Inferior parietal cortex (tissue), 1 donor: Measurements from ENCODE around the gene RNF187.
"Not testable (repeated sequence)": the region's sequence is repeated elsewhere in the genome, so short reads cannot be mapped to it uniquely, and the experiment has no call there.

Experiments used
- DNase-seq: peaks from one replicate; pipeline ENCODE4 v3.0.0-alpha.2; 2016; ENCODE audit errors: extremely low spot score

Gene RNF187

GRCh38 chr1:228459091-228459993 lies 27.8 kb upstream of the RNF187 start:
- DNase-seq, result peak; percentile 66

GRCh38 chr1:228460821-228461220 lies 26.4 kb upstream of the RNF187 start:
- no peak for DNase-seq

DNA sequence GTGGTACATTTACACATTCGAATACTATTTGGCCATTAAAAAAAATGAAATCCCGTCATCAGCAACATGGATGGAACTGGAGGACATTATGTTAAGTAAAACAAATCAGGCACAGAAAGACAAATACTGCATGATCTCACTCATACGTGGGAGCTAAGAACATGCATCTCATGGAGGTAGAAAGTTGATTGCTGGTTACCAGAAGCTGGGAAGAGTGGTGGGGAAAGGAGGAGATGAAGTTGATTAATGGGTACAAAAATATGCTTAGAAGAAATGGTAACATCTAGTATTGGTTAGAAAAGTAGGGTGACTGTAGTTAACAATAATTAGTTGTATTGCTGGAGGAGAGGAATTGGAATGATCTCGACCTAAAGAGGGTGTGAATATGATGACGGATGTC lies 24.6 kb upstream of the RNF187 start:
- DNase-seq, result no peak

GRCh38 chr1:228463009-228463558 lies 24.1 kb upstream of the RNF187 start:
- no peak for DNase-seq

DNA sequence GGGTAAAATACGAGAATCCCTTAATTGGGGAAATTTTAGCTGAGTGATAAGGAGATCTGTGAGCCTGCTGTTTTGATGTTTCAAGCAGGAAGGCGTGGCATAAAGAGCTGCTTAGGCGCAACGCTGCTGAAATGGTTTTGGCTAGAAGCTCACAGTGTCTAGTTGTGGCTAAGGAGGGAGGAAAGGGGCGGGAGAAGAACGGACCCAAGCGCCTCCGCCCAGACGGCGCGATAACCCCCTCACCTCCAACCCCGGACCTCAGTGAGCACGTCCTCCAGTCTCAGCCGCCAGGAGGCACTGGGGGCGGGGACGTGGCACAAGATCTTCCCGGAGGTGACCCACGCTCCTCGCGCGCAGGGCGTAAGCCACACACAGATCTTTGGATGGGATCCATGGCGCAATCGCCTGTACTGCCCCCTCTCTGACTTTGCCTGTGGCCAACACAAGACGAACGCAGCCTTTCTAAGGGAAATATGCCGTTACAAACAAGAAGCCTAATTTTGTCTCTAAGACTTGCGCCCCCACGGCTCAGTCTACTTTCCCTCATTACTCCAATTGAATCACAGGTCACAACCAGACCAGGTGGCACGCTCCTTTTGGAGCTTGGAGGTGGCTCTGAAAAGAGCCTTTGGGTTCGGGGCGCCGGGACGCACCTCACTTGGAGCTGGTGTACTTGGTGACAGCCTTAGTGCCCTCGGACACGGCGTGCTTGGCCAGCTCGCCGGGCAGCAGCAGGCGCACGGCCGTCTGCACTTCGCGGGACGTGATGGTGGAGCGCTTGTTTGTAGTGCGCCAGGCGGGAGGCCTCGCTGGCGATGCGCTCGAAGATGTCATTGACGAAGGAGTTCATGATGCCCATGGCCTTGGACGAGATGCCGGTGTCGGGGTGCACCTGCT lies 23.4 kb upstream of the RNF187 start:
- peak; percentile 53 for DNase-seq

DNA sequence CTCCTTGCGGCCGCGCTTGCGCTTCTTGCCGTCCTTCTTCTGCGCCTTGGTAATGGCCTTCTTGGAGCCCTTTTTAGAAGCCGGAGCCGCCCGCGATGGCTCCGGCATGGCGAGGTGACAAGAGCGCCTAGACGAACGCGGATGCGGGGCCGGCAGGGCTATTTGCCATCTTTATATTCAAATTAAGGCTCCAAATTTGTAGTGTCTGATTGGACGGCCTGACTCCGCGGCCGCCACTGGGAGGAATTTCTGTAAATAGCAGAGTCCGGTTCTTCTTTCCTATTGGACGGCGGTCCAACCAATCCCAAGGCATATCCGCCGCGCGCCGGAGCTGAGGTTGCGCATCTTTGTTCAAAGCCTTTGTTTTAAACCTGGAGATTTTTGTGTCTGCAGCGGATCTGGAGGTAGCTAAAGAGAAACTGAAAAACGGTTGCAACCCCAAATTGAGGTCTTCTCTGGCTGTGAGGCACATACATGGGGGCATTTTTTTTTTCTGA lies 22.6 kb upstream of the RNF187 start:
- DNase-seq, result peak; percentile 84

- no peak for DNase-seq
These were observed 22.0 kb upstream of the RNF187 start for GRCh38 chr1:228465141-228465540.

- DNase-seq, result no peak
These were observed 21.5 kb upstream of the RNF187 start for GRCh38 chr1:228465571-228466146.

- not testable (repeated sequence) for DNase-seq
These were observed 19.0 kb upstream of the RNF187 start for GRCh38 chr1:228468188-228468587.

GRCh38 chr1:228469413-228470162 lies 17.6 kb upstream of the RNF187 start:
- DNase-seq, result no peak

GRCh38 chr1:228471154-228471761 lies 15.9 kb upstream of the RNF187 start:
- DNase-seq, result no peak

- peak; percentile 47 for DNase-seq
These were observed 15.3 kb upstream of the RNF187 start for GRCh38 chr1:228471762-228472398.

DNA sequence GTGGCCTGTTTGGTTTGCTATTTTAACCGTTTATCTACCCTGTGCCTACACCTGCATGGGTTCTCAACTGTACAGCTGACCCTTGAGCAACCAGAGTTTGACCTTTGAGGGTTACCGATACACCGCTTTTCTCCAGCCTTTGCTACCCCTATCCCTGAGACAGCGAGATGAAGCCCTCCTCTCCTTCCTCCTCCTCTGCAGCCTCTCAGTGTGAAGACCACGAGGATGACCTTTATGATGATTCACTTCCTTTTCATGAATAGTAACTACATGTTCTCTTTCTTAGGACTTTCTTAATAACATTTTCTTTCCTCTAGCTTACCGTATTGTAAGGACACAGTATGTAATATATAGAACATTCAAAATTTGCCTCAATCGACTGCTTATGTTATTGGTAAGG lies 14.5 kb upstream of the RNF187 start:
- no peak for DNase-seq

DNA sequence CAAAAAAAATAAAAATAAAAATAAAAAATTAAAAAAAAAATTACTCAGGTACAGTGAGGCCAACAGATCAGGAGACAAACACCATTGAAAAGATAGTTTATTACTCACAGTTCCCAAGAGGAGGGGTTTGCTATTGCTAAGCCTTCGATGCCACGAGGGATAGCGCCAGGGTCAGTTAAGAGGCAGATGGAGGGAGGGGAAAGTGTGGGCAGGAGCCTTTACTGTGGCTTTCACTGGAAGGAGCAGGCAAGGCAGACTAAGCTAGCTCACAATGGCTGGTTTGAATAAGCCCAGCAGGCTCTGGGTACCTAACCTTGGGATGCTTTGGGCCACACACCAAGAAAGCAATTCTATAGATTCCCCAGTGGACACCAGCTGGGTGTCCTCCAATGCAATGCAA lies 12.7 kb upstream of the RNF187 start:
- no peak for DNase-seq

DNA sequence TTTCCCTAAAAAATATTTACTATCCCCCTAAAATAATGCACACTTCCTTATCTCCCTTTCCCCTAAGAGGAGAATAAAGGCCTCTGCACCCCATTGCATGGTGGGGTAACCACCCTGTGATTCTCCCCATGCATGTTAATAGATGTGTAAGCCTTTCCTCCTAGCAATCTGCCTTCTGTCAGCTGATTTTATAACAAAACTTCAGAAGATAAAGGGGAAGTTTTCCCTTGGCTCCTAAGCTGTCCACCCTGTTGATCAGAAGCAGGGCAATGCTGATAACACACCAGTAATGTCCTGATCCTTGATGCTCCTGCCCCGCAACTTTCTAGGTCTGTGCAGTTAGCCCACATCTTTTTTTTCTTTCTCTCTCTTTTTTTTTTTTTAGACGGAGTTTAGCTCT lies 11.4 kb upstream of the RNF187 start:
- DNase-seq, result no peak

DNA sequence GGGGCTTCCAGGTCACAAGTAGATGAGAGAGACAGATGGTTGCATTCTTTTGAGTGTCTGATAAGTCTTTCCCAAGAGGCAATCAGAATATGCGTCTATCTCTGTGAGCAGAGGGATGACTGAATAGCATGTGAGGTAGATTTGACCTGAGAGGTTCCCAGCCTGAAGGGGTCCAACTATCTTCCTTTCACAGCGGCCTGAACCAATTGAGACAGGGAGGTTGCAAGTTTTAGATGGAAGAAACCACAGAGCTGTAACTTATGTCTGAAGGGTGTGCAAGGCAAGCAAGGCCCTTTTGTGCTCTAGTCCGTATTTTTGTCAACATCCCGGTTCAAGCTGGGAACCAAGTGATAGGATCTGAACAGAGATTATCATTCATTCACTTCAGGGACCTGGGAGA lies 9.9 kb upstream of the RNF187 start:
- DNase-seq, result no peak

DNA sequence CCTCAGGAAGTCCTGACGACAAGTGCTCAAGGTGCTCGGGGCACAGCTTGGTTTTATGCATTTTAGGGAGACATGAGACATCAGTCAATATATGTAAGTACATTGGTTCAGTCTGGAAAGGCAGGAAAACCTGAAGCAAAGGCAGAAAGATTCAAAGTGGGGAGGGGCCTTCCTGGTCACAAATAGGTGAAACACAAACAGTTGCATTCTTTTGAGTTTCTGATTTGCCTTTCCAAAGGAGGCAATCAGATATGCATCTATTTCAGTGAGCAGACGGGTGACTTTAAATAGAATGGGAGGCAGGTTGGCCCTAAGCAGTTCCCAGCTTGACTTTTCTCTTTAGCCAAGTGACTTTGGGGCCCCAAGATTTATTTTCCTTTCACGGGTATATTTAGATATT lies 8.9 kb upstream of the RNF187 start:
- no peak for DNase-seq

DNA sequence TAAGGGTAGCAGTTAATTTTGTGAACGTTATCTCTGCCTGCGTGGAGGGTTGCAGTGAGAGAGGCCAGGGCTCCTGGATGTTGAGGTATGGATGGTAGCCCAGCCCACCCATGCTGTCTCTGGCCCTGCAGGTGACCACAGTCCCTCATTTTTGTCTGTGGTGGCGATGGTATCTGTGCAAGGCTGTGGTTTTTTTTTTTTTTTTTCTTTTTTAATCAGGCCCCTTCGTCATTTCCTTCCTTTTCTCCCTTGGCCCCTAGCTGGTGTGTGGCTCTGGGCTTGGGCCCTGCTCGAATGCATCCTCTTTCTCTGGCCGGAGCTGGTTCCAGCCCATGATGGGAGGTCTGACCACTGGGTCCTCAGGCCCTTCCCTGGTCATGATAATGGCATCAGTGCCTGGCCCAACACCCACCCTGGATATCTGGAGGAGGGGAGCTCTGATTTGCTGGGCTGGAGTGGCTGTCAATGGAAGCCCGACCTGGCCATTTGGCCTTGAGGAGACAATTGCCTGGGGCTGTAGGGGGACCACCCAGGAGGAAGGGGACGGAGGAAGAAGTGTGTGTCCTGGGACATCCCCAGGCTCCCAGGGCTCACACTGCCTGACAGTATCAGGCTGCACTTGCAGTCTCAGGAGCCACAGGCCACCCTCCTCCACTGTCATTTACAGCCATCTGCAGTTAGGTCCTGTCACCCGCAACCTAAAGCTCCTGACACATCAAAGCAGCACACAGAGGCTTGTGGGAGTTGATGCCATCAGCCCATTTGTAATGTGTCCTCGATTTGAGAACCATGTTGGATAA lies 8.1 kb upstream of the RNF187 start:
- no peak for DNase-seq

- no peak for DNase-seq
These were observed 3.4 kb upstream of the RNF187 start for GRCh38 chr1:228483789-228484188.
